GM12875 (cell line): ENCODE data around the gene CEP162.
"Not testable (repeated sequence)": the region's sequence is repeated elsewhere in the genome, so short reads cannot be mapped to it uniquely, and the experiment has no call there.

Experiments used
- H3K4me3 ChIP-seq: one replicate; pipeline ENCODE4 v1.5.1; 2011; ENCODE audit warnings: low read depth, low read length, control low read depth
- CTCF ChIP-seq: IDR thresholded peaks from 2 replicates; pipeline ENCODE4 v1.5.1; 2011; ENCODE audit warnings: low read depth, mild to moderate bottlenecking, control low read depth, inconsistent platforms, low read length, moderate library complexity, borderline replicate concordance; ENCODE audit not compliant: insufficient read depth

CEP162 gene

GRCh38 chr6:84095156-84095555 is 132.3 kb downstream of the CEP162 start:
- TF ChIP-seq CTCF: no peak
- H3K4me3 ChIP-seq: no peak overlapping the region

DNA sequence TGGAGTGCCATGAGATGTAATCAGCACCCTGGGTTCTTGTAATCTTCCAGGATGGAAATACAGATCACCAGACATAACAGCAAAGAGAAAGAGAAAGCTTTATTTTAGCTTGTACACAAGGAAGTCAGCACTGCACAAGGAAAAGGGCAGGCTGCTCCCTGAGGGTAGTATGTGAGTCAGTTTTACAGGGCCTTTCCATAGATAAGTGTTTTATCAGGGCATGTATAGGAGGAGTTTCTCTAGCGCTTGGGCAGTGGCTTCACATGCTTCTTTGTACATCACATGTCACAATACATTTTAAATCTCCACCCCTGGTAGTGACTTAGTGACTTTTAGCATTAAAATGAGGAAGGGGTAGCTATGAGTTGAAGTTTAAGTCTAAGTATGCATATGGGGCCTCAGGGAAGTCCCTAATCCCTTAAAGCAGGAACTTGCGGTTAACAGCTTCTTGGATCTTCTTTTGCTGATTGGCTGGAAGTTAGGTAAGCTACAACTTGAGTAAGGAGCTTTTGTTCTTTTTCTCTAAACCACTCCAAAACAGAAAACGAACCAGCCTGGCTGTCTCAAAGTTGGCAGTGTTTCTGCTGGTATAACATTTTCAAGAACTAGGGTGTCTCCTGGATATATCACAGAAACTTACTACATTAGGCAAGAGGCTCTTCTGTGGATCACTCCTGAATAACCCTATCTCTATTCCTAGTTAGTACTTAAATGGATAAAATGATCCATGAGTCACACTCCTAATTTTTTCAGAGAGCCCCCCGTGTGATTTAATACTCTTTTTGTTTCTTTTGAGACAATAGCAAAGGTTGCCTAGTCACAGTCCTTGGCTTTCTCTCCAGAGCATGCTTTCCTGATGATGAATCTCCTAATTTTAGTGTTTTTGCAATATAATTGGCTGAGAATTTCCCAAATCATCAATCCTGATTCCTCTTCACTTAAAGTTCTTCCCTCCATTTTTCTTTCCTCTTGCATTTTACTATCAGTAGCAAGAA is 133.7 kb downstream of the CEP162 start:
- TF ChIP-seq CTCF: no peak
- H3K4me3 ChIP-seq: no peak overlapping the region

- no peak overlapping the region for H3K4me3 ChIP-seq
- no peak for TF ChIP-seq CTCF
These were observed 137.9 kb downstream of the CEP162 start for GRCh38 chr6:84089552-84089951.

DNA sequence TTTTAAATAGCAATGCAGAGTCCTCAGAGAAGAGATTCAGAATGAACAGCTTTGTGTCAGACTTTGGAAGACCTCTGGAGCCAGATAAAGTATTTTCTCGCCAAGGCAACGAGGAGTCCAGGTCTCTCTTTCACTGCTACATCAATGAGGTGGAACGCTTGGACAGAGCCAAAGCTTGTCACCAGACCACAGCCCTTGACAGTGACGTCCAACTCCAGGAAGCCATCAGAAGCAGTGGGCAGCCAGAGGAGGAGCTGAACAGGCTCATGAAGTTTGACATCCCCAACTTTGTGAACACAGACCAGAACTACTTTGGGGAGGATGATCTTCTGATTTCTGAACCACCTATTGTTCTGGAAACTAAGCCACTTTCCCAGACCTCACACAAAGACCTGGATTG is 138.4 kb downstream of the CEP162 start:
- TF ChIP-seq CTCF: no peak
- no peak overlapping the region for H3K4me3 ChIP-seq

GRCh38 chr6:84086545-84087429 is 140.7 kb downstream of the CEP162 start:
- no peak overlapping the region for H3K4me3 ChIP-seq
- TF ChIP-seq CTCF: no peak

DNA sequence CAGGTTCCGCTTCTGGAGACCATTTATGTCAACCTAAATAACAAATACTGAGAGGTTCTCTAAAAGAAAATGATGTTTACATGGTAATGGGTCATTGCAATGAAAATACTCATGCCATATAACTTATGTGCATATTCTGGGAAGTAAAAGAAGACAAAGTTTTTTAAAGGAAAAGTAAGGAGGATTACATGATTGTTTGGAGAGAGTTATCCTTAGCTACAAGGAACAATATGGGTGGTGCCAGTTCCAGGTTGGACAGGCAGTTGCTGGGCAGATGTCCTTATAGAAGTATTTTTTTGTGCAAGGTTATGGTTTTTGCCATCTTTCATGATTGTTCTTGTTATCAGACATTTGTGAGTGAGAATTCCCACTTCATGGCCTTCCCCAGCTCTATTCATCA is 141.4 kb downstream of the CEP162 start:
- no peak overlapping the region for H3K4me3 ChIP-seq
- no peak for TF ChIP-seq CTCF

- H3K4me3 ChIP-seq: not testable (repeated sequence)
These were observed 142.7 kb downstream of the CEP162 start for GRCh38 chr6:84084705-84085104.
